H1 (cell line): ENCODE measurements around the gene DLG1. TPM values are rescaled to one million over a fixed set of nuclear protein-coding genes. Genes with fewer than 3 reads are reported as not detected.

Experiments
- CTCF ChIA-PET: fragments of 300-600 bp; sonication (Branson Sonifier 250); formaldehyde crosslinking; loops from one replicate; lab custom pipeline; 2021; ENCODE audit not compliant: partially characterized antibody; lab: Charles Lee
- POLR2A ChIA-PET: fragments of 300-600 bp; sonication (Branson Sonifier 250); formaldehyde crosslinking; loops from one replicate; lab custom pipeline; 2021; ENCODE audit warnings: inconsistent platforms; ENCODE audit not compliant: partially characterized antibody; lab: Charles Lee
- DNase-seq, 2 experiments: peaks; one replicate each; pipeline versions ENCODE4 v3.0.0 to v3.0.0-alpha.2; 2010 to 2022; ENCODE audit warnings: low spot score in 2 of 2, low read depth in 1 of 2, mixed read lengths in 1 of 2
- FAIRE-seq: peaks from 2 replicates; lab custom pipeline; 2011; peaks lifted over from hg19 to GRCh38; lab: Jason Lieb, UNC
- H2AFZ ChIP-seq: 2 replicates; pipeline ENCODE4 v1.8.1; 2012; ENCODE audit warnings: low read length, inconsistent platforms
- H2AK5ac ChIP-seq: 2 replicates; pipeline ENCODE4 v1.6.1; 2013; ENCODE audit warnings: low read depth, low read length
- H2BK120ac ChIP-seq: replicated peaks from 2 replicates; pipeline ENCODE3; 2013; ENCODE audit warnings: low read depth, low read length, inconsistent platforms
- H2BK12ac ChIP-seq: 2 replicates; pipeline ENCODE4 v1.6.1; 2013; ENCODE audit warnings: low read depth, low read length
- H2BK15ac ChIP-seq: 2 replicates; pipeline ENCODE4 v1.6.1; 2013; ENCODE audit warnings: low read length
- H2BK20ac ChIP-seq: 2 replicates; pipeline ENCODE4 v1.6.1; 2013; ENCODE audit warnings: low read length
- H2BK5ac ChIP-seq: 2 replicates; pipeline ENCODE4 v1.6.1; 2013; ENCODE audit warnings: low read depth, low read length
- H3K14ac ChIP-seq: 2 replicates; pipeline ENCODE4 v1.6.1; 2013; ENCODE audit warnings: inconsistent platforms; ENCODE audit not compliant: insufficient read length
- H3K18ac ChIP-seq: 2 replicates; pipeline ENCODE4 v1.6.1; 2013; ENCODE audit warnings: low read length; ENCODE audit errors: extremely low read depth
- H3K23ac ChIP-seq: 2 replicates; pipeline ENCODE4 v1.6.1; 2013; ENCODE audit warnings: inconsistent platforms; ENCODE audit not compliant: insufficient read length
- H3K23me2 ChIP-seq: 2 replicates; pipeline ENCODE4 v1.6.1; 2013; ENCODE audit warnings: low read depth, low read length
- H3K27ac ChIP-seq: 2 replicates; pipeline ENCODE4 v1.6.1; 2011; ENCODE audit warnings: low read depth, low read length, inconsistent platforms
- H3K27me3 ChIP-seq, 4 experiments: replicated peaks in 1 of 4; 1 replicate in 1 of 4; 2 replicates in 3 of 4; pipeline versions ENCODE4 v1.6.1 to v1.8.1; 2011 to 2013; ENCODE audit warnings: low read length in 3 of 4, mild to moderate bottlenecking in 3 of 4, inconsistent platforms in 2 of 4, mixed read lengths in 2 of 4, moderate library complexity in 1 of 4; ENCODE audit not compliant: control insufficient read depth in 3 of 4, insufficient read depth in 3 of 4; ENCODE audit errors: extremely low read depth in 1 of 4
- H3K36me3 ChIP-seq, 4 experiments: 2 replicates each; pipeline versions ENCODE4 v1.6.1 to v1.8.1; 2011 to 2013; ENCODE audit warnings: mild to moderate bottlenecking in 4 of 4, low read length in 3 of 4, moderate library complexity in 2 of 4, control low read depth in 1 of 4, inconsistent platforms in 1 of 4; ENCODE audit not compliant: insufficient read depth in 4 of 4, control insufficient read depth in 2 of 4
- H3K4ac ChIP-seq: replicated peaks from 2 replicates; pipeline ENCODE3; 2013; ENCODE audit warnings: low read length, low read depth, mixed read lengths, inconsistent platforms; ENCODE audit not compliant: insufficient read length
- H3K4me1 ChIP-seq, 4 experiments: replicated peaks in 1 of 4; 1 replicate in 1 of 4; 2 replicates in 3 of 4; pipeline versions ENCODE4 v1.6.1 to v1.8.1; 2011 to 2013; ENCODE audit warnings: low read length in 3 of 4, inconsistent platforms in 2 of 4, mixed read lengths in 1 of 4; ENCODE audit not compliant: insufficient read depth in 4 of 4, control insufficient read depth in 3 of 4
- H3K4me2 ChIP-seq, 2 experiments: 2 replicates each; pipeline versions ENCODE4 v1.6.1 to v1.8.1; 2011 to 2013; ENCODE audit warnings: low read depth in 2 of 2, low read length in 2 of 2, control low read depth in 1 of 2, inconsistent platforms in 1 of 2, mild to moderate bottlenecking in 1 of 2; ENCODE audit not compliant: insufficient read depth in 1 of 2
- H3K4me3 ChIP-seq, 4 experiments: fragments of 200-600, 300-600 bp in 1 of 4; sonication (generic), shearing (Covaris generic), sonication (Bioruptor Twin) in 1 of 4; 2 replicates each; pipeline versions ENCODE4 v1.5.1 to v1.8.1; 2011 to 2016; ENCODE audit warnings: low read length in 4 of 4, low read depth in 3 of 4, control low read depth in 2 of 4, inconsistent platforms in 2 of 4, mild to moderate bottlenecking in 2 of 4, mixed read lengths in 1 of 4, moderate library complexity in 1 of 4; ENCODE audit not compliant: insufficient read depth in 2 of 4; ENCODE audit errors: extremely low read depth in 1 of 4
- H3K56ac ChIP-seq: replicated peaks from 2 replicates; pipeline ENCODE3; 2013; ENCODE audit warnings: low read depth, mild to moderate bottlenecking, mixed read lengths, low read length, inconsistent platforms; ENCODE audit not compliant: insufficient read length
- H3K79me1 ChIP-seq: 2 replicates; pipeline ENCODE4 v1.6.1; 2013; ENCODE audit warnings: low read depth, low read length, control low read depth
- H3K79me2 ChIP-seq, 2 experiments: 2 replicates each; pipeline versions ENCODE4 v1.6.1 to v1.8.1; 2012 to 2013; ENCODE audit warnings: low read length in 2 of 2, mild to moderate bottlenecking in 2 of 2, inconsistent platforms in 1 of 2; ENCODE audit not compliant: insufficient read depth in 2 of 2, control insufficient read depth in 1 of 2
- H3K9ac ChIP-seq, 4 experiments: replicated peaks in 1 of 4; 1 replicate in 1 of 4; 2 replicates in 3 of 4; pipeline versions ENCODE4 v1.6.1 to v1.8.1; 2011 to 2013; ENCODE audit warnings: low read depth in 3 of 4, low read length in 3 of 4, control low read depth in 2 of 4, mild to moderate bottlenecking in 2 of 4, moderate library complexity in 2 of 4, inconsistent platforms in 1 of 4; ENCODE audit errors: extremely low read depth in 1 of 4
- H3K9me3 ChIP-seq, 2 experiments: 2 replicates each; pipeline versions ENCODE4 v1.6.1 to v1.8.1; 2012 to 2013; ENCODE audit warnings: mild to moderate bottlenecking in 2 of 2, moderate library complexity in 2 of 2, control low read depth in 1 of 2, inconsistent platforms in 1 of 2, low read depth in 1 of 2, low read length in 1 of 2, mixed read lengths in 1 of 2; ENCODE audit not compliant: insufficient read depth in 2 of 2
- H4K20me1 ChIP-seq, 2 experiments: replicated peaks in 1 of 2; 2 replicates each; pipeline versions ENCODE3 to v1.8.1; 2011 to 2013; ENCODE audit warnings: inconsistent platforms in 2 of 2, low read length in 2 of 2, mild to moderate bottlenecking in 1 of 2; ENCODE audit not compliant: insufficient read depth in 2 of 2, control insufficient read depth in 1 of 2
- H4K5ac ChIP-seq: 2 replicates; pipeline ENCODE4 v1.6.1; 2013; ENCODE audit warnings: low read length, low read depth, mixed read lengths, inconsistent platforms; ENCODE audit not compliant: insufficient read length
- H4K8ac ChIP-seq: 2 replicates; pipeline ENCODE4 v1.8.0; 2013; ENCODE audit warnings: mild to moderate bottlenecking, moderate library complexity, low read length, inconsistent platforms; ENCODE audit not compliant: insufficient read depth; ENCODE audit errors: extremely low read depth
- H4K91ac ChIP-seq: replicated peaks from 2 replicates; pipeline ENCODE3; 2013; ENCODE audit warnings: low read length, mixed read lengths, inconsistent platforms; ENCODE audit not compliant: insufficient read length
- ASH2L ChIP-seq: fragments of 200-600, 300-600 bp; sonication (generic); IDR thresholded peaks from one replicate; pipeline ENCODE4 v1.7.1; 2017; ENCODE audit warnings: low read length
- TAF7 ChIP-seq: optimal IDR thresholded peaks from 2 replicates; pipeline ENCODE3; 2011; ENCODE audit warnings: low read depth, mild to moderate bottlenecking, inconsistent platforms, low read length, moderate library complexity, borderline replicate concordance
- WGBS, 2 experiments: shearing (Covaris generic) in 1 of 2; methylation state at CpG; one replicate each; pipeline versions ENCODE4 v1.1.6 to v1.1.7; 2013 to 2015; ENCODE audit warnings: low lambda C conversion rate in 2 of 2, mixed read lengths in 2 of 2, inconsistent platforms in 1 of 2, low coverage in 1 of 2, missing lambda C conversion rate in 1 of 2; ENCODE audit not compliant: insufficient replicate concordance in 2 of 2, insufficient coverage in 1 of 2, insufficient read length in 1 of 2; ENCODE audit errors: extremely low coverage in 1 of 2, missing lambda C conversion rate in 1 of 2; 5-methylcytosine and 5-hydroxymethylcytosine counted together
- polyA plus RNA-seq, 7 experiments: library from polyadenylated mRNA; depleted of rRNA in 3 of 7; stranded (reverse) in 5 of 7; unstranded in 2 of 7; fragments of >200 nt in 5 of 7; fragments of 200-250 nt in 2 of 7; gene quantifications; 1 replicate in 5 of 7; 2 replicates in 1 of 7; 4 replicates in 1 of 7; pipeline versions ENCODE4 v1.2.1 to v1.2.3, GENCODE V29; 2011 to 2013; ENCODE audit warnings: missing spikeins in 2 of 7, mixed read lengths in 2 of 7
- total RNA-seq: library from RNA; stranded (reverse); fragmentation: NEBNext Ultra II Directional; extraction: Animal tissue kit (Norgen Biotek cat#: 25700); gene quantifications from 2 replicates; pipeline ENCODE4 v1.2.1, GENCODE V29; 2021

Gene DLG1
- total and polyA plus RNA-seq, 2 of the 8 experiments (the other 6 are each of a cell fraction or from before 2014, with no cell fraction given) = 13.4 to 78.8 TPM

- no peak overlapping the region; a peak in 1 of 7 replicates for H3K9ac ChIP-seq
- CTCF ChIA-PET = interaction anchor here (1.0 to 19.7 kb wide), 4 partner anchors 10 to 29 kb away, joined by 3 to 245 read pairs (median 4); partner anchors contain the start of gene MELTF
- no peak overlapping the region for H3K14ac ChIP-seq
- no peaks in the 10 kb centered on the region for H3K79me1 ChIP-seq
- H3K4me3 ChIP-seq = no peak overlapping the region
- H3K4me1 ChIP-seq = peaks cover 3 to 10% (median 6%) of the 10 kb centered on the region in 4 experiments
- no peak overlapping the region for H3K4me2 ChIP-seq
- no peak overlapping the region for H2BK12ac ChIP-seq
- H4K8ac ChIP-seq = no peak overlapping the region
- WGBS, 2 experiments = 88% methylated on average over 25 of the region's 27 CpGs; no CpG with 5 or more reads in 1 of the 2 experiments
- H3K27me3 ChIP-seq = peaks cover 0 to 17% (median 14%) of the 10 kb centered on the region in 4 experiments; a peak in 6 of 7 replicates
- H4K20me1 ChIP-seq = no peaks in the 10 kb centered on the region
- DNase-seq = no peak
- no peak overlapping the region for H3K23ac ChIP-seq
- TF ChIP-seq ASH2L (no peak), TAF7 (no peak)
- H3K79me2 ChIP-seq = no peaks in the 10 kb centered on the region
- H2BK5ac ChIP-seq = no peak overlapping the region
- no peak overlapping the region for H3K4ac ChIP-seq
- H3K23me2 ChIP-seq = peaks cover 4% of the 10 kb centered on the region
- no peak overlapping the region for H2AFZ ChIP-seq
- H2AK5ac ChIP-seq = no peak overlapping the region
- H2BK20ac ChIP-seq = no peak overlapping the region
- no peak overlapping the region for H3K18ac ChIP-seq
- no peak for FAIRE-seq
- no peaks in the 10 kb centered on the region for H3K9me3 ChIP-seq
- H3K56ac ChIP-seq = no peak overlapping the region
- H2BK15ac ChIP-seq = no peak overlapping the region
- no peak overlapping the region for H2BK120ac ChIP-seq
- H4K5ac ChIP-seq = no peak overlapping the region
- no peaks in the 10 kb centered on the region for H3K36me3 ChIP-seq
- H4K91ac ChIP-seq = no peak overlapping the region
- POLR2A ChIA-PET = no interaction called here
- no peak overlapping the region for H3K27ac ChIP-seq
These were observed 289.8 kb downstream of the DLG1 start for GRCh38 chr3:197008436-197009209.
